Limb (tissue), 2 donors: ENCODE measurements around the gene FGF8.
A peak's percentile ranks its signal among the peaks of the same experiment; 100 is the strongest.
"Not testable (repeated sequence)": the region's sequence is repeated elsewhere in the genome, so short reads cannot be mapped to it uniquely, and the experiment has no call there.

ENCODE experiments used
- DNase-seq, 2 donors: peaks; one replicate each; pipeline ENCODE4 v3.0.0-alpha.2; 2016; ENCODE audit errors: extremely low spot score in 2 of 2

The FGF8 gene, protein sequence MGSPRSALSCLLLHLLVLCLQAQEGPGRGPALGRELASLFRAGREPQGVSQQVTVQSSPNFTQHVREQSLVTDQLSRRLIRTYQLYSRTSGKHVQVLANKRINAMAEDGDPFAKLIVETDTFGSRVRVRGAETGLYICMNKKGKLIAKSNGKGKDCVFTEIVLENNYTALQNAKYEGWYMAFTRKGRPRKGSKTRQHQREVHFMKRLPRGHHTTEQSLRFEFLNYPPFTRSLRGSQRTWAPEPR

DNA sequence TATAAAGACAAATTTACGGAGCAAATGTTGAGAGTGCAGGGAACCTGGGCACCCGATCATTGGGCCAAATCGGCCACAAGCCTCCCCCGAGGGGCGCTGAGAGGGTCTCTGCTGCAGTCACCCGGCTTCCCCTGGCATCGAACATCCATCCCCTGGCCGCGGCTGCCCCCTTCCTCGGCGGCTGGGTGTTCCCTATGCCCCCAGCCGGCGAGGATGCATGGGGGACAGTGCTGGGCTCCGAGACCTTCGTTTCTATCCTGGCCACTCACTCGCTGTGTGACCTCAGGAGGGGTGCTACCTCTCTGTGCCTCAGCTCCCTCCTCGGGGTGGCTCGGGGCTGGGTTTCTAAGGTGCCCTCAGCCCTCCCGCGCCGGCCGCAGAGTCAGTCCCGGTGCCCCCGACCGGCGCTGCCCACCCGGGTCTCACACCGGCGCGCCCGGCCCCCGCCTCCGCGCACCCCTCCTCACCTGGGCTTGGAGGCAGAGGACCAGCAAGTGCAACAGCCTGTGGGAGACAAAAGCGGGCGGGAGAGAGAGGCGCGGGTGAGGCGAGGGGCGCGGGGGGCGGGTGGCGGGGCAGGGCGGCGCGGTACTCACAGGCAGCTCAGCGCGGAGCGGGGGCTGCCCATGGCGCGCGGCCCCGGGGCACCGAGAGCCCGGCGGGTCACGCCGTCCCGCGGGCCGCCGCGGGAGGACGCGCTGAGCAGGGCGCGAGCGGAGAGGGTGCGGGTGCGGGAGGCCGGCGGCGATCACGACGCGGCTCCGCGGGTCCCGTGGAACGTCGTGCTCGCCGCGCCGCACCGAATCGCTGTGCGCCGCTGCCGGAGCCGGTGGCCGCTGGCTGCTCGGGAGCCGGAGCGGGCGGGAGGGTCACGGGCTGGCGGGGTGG is at the start of gene FGF8:
Gene FGF8, minus strand, starts transcription at position 842 of the 888 bp plus-strand sequence. Its CDS starts 214 bp downstream, at position 628.
- DNase-seq: peak in 1 of 2 donors; percentile 42

DNA sequence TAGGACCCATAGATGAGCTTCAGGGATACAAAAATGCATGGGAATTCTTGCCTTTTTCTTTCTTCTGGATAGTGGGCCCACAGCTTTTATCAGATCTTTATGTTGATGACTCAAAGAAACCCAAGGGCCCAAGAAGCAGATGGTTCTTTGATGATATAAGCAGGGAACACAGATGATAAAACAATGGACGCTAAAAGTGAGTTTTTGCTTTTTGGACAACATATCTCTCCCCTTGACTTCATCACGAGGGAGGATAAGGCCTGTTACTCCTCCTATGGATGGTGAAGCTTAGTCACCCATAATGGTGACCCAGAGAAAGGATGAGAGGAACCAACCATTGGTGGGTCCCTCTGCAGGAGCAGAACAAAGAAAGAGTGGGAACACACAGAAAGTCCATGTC is 48.8 kb upstream of the FGF8 start:
- DNase-seq: no peak

DNA sequence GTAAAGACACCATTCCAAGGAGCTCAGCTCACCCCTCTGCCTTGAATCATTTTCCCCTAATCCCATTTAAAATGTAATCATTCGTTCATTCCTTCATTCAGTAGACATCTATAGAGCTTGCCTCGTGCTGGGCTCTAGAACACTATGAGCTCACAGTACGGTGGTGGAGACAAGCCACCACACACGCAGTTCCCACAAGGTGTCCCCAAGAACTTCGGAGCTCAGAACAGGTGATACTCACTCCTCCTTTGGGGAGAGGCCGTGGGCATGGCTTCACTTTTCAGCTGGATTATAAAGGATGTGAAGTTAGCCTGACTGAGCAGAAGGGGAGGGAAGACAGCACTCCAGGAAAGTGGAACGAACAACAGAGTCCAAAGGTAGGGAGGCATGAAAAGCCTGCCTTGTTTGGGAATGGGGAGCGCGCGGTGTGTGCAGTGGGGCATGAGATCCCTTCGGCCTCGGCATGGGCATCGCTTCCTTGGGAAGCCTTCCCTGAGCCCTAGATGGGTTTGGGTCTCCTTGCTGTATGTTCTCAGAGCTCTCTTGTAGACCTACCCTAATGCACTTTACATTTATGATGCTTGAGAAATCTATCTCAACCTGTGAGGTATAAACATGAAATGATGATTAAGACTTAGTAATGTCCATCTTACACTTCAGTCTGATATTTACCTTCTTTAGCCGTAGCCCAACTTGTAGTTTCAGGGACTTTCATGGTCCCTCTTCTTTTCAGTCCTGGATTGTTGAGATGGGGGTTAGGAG is 43.1 kb upstream of the FGF8 start:
- no peak for DNase-seq

DNA sequence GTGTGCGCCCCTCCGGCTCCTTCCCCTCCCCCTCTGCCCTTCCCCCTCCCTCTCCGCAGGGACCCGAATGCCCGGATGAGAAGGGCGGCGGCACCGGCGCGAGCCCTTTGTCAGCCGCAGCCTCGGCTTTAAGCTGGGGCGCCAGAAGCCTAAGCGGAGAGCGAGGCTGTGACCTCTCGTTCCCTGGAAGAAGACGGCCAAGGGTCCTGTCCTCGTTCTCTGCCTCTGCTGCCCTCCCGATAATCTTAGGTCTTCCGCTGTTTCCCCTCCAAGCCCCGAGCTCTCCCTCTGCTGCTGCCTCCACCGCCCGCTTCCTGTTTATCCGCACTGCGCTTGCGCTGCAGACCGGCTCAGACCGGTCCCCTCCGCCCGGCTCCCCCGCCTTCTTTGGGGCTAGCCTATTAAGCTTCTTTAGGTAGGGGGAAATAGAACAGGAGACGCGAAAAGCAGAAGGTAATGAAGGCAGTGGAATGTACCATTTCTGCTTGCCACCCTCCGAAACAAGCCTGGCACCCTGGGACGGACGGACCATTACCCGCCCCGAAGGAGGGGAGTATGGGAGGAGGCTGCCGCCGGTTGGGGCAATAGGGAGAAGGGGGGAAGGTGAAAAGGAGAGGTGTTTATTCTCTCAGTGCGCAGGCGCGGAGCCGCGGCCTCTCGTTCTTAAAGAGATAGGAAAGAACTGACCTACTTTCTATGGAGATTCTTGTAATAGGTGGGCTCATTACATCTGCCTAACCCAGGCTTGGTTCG is 42.4 kb upstream of the FGF8 start, which contains the start of gene OGA:
Gene OGA, minus strand, starts transcription at position 326 of the 753 bp plus-strand sequence. CDS start 422 bp downstream, outside the sequence.
- peak; percentile 98 to 99 for DNase-seq

DNA sequence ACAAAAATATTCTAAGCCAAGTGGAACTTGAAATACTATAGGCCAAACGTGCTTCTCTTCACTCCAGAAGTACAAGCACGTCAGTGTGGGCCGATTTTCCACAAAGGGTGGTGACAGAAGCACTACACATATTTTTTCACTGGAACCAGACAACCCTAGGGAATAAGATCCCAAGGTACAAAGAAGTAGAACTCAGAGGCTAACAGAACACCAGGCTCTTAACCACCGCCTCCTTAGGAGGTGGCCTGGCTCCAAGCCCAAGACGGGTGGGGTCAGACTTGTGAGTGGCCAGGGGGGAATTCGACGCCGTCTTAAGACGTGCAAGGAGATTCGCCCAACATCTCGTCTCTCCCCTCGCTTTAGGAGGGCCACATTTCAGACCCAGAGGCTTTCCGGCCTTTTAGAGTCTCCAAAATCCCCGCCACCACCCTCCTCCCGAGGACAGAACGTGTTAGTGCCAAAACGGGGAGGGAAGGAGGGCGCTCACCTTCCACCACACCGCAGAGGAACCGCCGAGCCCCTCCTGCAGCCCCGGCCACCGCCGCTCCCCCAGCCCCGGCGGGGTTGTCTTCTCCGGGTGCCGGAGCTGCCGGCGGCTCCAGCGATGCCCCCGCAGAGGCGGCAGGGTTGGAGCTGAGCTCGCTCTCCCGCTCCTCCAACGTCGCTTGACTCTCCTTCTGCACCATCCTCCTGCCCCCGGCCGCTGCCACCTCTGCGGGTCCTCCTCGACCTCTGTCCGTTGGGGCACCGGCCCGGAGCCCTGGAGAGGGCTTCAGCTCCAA is 41.6 kb upstream of the FGF8 start:
- DNase-seq: peak; percentile 75 to 83

DNA sequence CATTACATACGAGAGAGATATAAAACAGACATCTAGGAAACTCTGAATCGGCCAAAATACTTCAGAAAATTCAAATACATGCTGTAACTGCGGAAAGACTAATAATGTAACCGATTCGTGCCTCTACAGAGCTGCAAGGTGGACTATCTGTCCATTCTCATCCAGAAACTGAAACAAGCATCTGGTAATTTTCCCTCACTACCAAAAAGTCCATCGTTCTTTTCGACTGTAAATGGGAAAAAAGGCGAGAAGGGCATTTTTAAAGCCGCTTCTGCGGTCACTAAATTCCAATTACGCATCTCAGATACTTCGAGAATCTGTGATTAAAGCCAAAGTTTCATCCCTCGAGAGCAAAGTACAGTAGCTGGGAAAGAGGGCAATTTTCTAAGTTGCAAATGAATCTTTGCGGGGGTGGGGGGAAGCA is 41.0 kb upstream of the FGF8 start:
- no peak for DNase-seq

DNA sequence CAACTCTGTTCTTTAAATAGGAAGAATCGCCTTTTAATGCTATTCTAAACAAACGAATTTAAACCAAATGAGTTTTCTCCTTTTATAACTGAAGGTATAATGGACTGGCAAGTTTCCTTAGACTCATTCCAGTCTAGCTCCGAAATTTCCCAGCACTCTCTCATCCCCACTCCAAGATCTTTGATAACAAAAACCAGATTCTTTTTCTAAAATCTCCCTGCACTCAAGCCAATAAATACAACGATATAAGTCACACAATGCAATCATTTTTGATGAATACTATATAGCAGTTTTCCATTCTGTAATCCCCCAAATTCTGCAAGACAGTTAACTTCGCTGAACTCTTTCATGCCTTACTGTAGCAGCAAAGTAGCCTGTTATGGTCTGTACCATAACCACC is 40.5 kb upstream of the FGF8 start:
- no peak for DNase-seq

DNA sequence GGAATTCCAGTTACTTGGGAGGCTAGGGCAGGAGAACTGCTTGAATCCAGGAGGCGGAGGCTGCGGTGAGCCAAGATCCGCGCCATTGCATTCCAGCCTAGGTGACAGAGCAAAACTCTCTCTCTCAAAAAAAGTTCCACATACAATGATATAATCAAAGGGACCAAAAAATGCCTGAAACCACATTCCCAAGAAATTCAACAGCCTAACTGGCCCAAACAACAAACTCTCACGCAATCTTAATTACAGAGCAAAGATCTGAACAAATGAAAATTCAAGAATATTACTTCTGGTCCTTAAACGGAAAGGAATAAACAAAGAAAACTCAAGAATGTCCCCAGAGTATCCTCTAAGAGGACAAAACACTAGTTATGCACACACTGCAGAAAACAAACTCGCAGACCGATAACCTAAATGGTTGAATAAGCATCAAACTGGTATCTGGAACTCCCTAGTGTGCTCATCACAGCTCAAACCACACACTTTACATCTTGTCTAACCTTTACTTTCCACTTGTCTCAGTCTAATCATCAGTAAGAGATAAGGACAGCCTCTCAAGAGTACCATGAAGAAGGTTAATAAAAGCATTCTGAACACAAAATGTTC is 38.7 kb upstream of the FGF8 start:
- no peak for DNase-seq

DNA sequence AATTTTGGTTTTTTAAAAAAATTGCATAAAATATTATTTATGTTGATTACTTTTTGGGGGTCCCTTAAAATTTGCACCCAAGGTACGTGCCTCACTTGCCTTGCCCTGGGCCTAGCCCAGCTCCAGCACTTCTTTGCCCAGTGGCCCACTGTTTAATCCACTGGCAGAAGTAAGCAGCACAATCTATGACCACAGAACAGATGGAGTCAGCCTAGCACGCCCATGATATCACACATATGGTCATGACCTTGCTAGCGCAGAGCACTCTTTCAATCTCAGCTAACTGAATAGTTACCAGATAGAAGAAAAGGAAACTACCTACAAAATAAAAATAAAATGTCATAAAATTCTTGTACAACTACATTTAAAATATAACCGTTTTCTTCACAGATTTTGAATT is 36.7 kb upstream of the FGF8 start:
- DNase-seq: no peak

DNA sequence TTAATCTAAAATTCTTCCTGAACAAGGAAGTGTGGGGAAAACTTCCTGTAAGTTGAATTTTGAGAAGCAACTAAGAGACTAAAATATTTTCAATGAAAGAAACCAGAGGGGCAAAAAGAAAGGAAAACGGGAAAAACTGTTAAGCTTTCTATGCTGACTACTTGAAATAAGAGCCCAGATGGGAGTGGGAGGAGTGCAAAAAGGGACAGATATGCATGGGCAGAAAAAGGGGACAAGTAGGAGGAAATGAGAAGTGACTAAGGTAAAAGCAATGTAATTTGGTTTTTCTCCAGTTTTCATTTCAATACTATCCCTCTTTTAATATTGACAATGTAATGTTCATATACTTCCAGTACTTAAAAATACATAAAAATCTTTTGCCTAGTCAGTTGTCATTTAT is 31.2 kb upstream of the FGF8 start:
- no peak for DNase-seq

DNA sequence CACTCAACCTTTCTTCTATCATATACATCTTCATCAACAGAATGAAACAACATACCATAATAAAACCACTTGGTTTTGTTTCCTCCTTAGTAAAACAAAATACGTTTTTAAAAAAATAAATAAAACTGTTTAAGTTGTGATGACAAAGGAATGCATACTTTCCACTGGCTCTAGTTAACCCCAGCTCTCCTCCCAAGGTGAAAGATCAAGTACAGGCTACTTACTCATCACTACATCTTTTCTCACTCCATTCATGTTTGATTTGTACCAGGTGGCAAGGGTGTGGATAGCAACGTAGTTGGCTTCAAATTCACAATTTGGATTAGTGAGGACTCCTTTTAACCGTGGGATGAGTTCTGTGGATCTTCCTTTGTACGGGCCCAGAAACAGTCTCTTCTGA is 27.6 kb upstream of the FGF8 start:
- DNase-seq: no peak

DNA sequence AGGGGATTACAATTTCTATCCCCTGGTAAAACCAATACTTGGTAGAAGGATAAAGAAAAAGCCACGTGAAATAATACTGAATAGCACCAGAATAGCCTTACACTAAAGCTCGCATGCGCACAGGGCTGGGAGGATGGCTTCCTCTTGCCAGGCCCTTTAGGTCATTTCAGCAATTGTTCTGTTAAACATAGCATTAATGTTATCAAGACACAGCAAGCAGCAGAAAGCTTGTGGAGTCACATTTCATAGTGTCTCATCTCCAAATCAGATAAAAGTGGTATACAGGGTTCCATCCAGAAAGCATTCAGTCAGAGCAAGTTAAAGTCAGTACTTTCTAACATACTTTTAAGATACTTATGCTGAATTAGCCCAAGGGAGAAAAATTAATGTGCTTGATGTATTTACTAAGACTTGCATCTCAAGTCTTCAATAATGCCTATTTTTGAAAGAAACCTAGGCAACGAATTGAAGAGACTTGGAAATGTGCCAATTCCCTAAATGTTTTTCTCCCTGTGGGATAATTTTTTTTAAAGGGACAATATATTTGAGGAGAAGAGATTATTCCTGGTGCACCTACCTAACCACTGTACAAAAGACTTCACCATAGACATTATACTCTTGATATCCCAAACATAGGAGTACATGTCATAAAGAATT is 21.6 kb upstream of the FGF8 start:
- DNase-seq: no peak

DNA sequence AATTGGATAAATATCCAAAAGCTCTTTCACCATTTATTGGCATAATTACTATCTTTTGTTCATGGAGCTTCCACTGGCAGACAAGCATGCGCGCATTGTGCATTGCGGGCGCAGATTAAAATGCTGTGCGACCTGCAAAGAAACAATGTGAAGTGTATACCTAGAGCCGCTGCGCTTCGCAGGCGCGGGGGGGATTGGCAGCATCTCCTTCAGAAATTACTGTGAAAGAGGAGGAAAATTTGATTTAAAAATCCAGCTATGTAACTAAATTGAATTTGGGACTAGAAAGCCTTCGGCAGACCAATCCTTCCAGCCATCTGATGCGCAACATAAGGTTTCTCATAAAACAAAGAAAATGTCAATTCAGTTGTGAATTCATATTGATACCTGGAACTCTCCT is 17.6 kb upstream of the FGF8 start:
- no peak for DNase-seq

DNA sequence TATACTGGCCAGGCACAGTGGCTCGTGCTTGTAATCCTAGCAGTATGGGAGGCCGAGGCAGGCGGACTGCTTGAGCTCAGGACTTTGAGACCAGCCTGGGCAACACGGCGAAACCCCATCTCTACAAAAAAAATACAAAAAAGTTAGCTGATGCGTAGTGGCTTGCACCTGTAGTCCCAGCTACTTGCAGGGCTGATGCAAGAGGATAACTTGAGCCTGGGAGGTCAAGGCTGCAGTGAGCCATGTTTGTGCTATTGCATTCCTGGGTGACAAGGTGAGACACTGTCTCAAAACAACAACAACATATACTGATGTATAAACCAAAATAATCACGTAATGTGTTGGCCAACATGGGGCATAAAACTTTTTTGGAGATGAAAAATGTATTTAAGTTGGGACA is 13.8 kb upstream of the FGF8 start:
- no peak for DNase-seq

DNA sequence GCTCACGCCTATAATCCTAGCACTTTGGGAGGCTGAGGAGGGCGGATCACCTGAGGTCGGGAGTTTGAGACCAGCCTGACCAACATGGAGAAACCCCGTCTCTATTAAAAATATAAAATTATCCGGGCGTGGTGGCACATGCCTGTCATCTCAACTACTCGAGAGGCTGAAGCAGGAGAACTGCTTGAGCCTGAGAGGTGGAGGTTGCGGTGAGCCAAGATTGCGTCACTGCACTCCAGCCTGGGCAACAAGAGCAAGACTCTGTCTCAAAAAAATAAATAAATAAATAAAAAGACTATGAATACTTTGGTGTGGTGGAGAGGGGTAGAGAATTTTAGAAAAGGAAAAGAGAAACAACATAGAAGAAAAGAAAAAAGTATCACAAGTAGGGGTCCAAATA is 13.3 kb upstream of the FGF8 start:
- DNase-seq: not testable (repeated sequence)

DNA sequence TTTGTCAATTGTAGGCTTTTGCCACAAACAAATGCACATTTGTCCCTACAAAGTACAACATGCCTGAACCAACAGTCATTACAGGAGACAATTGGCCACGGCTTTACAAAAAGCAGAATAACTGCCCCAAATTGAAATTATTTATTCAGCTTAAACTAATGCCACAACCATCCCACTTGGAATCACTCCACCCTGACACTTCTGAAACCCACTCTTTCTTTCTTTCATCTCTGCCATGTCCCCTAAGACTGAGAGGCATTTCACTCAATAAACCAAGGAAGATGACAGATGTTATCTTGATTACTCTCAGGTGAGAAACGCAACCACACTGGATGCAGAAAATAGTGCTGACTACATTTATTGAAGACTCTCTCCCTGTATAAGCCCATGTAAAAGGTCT is 9.9 kb upstream of the FGF8 start:
- no peak for DNase-seq

DNA sequence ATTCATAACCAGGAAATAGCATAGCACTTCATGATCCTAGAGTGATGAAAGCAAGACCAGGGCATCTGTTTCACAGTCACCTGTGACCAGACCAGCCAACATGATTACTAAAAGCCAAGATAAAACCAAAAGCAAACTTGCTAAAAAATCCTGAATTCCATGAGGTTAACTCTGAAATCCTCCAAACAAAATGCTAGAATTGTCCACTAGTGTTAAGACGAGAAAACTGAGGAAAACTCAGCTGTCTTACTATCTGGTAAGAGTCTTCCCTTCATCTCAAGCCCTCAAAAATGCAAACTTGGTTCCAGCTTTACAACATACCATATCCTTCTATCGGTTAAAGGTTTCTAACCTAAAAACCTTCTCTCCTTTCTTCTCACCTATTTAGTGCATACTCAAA is 8.6 kb upstream of the FGF8 start:
- no peak for DNase-seq

DNA sequence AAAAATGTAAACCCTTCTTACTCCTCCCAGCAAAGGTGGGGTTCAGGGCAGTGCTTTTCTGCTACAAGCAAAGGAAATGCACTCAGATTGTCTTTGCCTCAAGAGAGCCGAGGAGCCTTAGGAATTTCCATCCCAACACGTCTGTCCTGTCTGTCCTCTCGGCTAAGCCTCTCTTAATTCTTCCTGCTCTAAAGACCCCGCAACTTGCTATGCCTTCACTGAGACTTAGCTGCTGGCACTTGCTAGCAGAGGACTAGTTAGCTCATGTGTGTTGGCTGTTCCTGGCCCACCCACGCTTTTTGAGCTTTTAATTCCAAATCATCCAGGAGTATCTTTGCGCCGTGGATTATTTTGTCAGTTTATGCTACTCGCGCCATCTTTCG is 7.8 kb upstream of the FGF8 start:
- DNase-seq: no peak
